Fibroblast of villous mesenchyme (primary cell): ENCODE results near the gene SLC39A11. TPM values are rescaled to one million over a fixed set of nuclear protein-coding genes. Genes with fewer than 3 reads are reported as not detected.

Source experiments
- DNase-seq: peaks from one replicate; pipeline ENCODE4 v3.0.0-alpha.2; 2010; ENCODE audit warnings: low read depth
- H3K4me3 ChIP-seq: 2 replicates; pipeline ENCODE4 v1.5.1; 2011; ENCODE audit warnings: low read depth, mild to moderate bottlenecking, low read length
- CTCF ChIP-seq: IDR thresholded peaks from 2 replicates; pipeline ENCODE4 v1.5.1; 2012; ENCODE audit warnings: low read depth, mild to moderate bottlenecking, low read length; ENCODE audit not compliant: insufficient read depth
- total RNA-seq: library from RNA; depleted of rRNA; stranded (reverse); fragments of >200 nt; gene quantifications from 2 replicates; pipeline ENCODE4 v1.2.3, GENCODE V29; 2012

SLC39A11 gene
- total RNA-seq, 1 donor = 16.0 TPM

GRCh38 chr17:72812823-72813222, 279.7 kb downstream of the SLC39A11 start:
- DNase-seq = peak; percentile 12
- TF ChIP-seq CTCF = no peak
- no peak overlapping the region for H3K4me3 ChIP-seq

GRCh38 chr17:72811976-72812687, 280.4 kb downstream of the SLC39A11 start:
- DNase-seq = no peak
- TF ChIP-seq CTCF = no peak
- no peak overlapping the region for H3K4me3 ChIP-seq

GRCh38 chr17:72810991-72811508, 281.4 kb downstream of the SLC39A11 start:
- TF ChIP-seq CTCF = no peak
- H3K4me3 ChIP-seq = no peak overlapping the region
- DNase-seq = no peak

GRCh38 chr17:72806011-72806410, 286.5 kb downstream of the SLC39A11 start:
- H3K4me3 ChIP-seq = no peak overlapping the region
- DNase-seq = no peak
- TF ChIP-seq CTCF = no peak

- no peak for DNase-seq
- no peak for TF ChIP-seq CTCF
These were observed 287.4 kb downstream of the SLC39A11 start for GRCh38 chr17:72804949-72805707.

GRCh38 chr17:72802726-72803125, 289.8 kb downstream of the SLC39A11 start:
- DNase-seq = no peak
- TF ChIP-seq CTCF = no peak
- H3K4me3 ChIP-seq = no peak overlapping the region

More at GRCh38 chr17:72804949-72805707, 287.4 kb downstream of the SLC39A11 start:
- H3K4me3 ChIP-seq = no peak overlapping the region
